Nucleus accumbens (tissue), 56 donors: Measurements from ENCODE around the gene UNC13C.

Source experiments
- DNase-seq, 56 donors: peaks; one replicate each; lab custom pipeline; 2025; lab: John Stamatoyannopoulos, UW

UNC13C gene

GRCh38 chr15:54101664-54102270 is 123.5 kb downstream of the UNC13C start:
- DNase-seq = no peak

DNA sequence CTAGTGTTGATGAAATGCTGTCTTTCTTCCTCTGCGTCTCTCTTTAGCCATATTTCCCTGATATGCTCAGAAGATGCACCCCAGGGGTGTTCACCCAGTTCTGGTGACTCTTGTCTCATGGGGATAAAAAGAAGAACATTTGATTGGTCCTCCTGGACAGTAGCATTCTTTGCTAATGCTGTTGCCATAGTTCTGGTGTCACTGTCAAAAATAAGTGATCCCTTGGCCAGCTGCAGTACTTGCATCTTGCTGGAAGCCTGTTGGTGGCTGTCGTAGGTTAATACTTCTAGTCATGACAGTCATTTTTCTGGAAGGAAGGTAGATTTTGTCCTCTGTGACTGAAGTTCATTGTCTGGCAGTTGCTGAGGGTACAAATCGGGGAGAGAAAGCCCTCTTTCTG is 124.5 kb downstream of the UNC13C start:
- no peak for DNase-seq

- DNase-seq = no peak
Measured at GRCh38 chr15:54109014-54109413, 130.8 kb downstream of the UNC13C start.

DNA sequence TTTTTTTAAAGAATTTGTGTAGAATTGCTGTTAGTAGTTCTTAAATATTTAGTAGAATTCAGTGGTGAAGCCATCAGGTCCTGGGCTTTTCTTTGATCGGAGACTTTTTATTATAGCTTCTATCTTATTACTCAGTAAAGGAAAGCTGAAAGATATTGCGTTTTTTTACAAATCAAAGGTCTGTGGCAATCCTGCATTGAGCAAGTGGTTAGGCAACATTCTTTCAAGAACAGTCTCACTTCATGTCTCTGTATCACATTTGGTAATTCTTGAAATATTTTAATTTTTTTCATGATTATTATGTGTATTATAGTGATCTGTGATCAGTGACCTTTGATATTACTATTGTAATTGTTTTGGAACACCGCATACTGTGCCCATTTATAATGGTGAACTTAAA is 140.8 kb downstream of the UNC13C start:
- no peak for DNase-seq

GRCh38 chr15:54120949-54121463 is 142.8 kb downstream of the UNC13C start:
- DNase-seq = no peak

DNA sequence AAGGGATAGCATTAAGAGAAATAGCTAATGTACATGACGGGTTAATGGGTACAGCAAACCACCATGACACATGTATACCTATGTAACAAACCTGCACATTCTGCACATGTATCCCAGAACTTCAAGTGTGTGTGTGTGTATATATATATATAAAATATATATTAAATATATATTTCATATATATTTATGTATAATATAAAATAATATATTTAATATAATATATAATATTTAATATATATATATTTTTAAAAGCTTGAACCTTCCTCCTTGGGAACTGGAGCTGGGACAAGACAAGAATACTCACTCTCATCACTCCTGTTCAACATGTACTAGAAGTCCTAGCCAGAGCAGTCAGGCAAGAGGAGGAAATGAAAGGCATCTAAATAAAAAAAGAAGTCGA is 149.3 kb downstream of the UNC13C start:
- no peak for DNase-seq

- DNase-seq = no peak
Measured at GRCh38 chr15:54131410-54131809, 153.2 kb downstream of the UNC13C start.

DNA sequence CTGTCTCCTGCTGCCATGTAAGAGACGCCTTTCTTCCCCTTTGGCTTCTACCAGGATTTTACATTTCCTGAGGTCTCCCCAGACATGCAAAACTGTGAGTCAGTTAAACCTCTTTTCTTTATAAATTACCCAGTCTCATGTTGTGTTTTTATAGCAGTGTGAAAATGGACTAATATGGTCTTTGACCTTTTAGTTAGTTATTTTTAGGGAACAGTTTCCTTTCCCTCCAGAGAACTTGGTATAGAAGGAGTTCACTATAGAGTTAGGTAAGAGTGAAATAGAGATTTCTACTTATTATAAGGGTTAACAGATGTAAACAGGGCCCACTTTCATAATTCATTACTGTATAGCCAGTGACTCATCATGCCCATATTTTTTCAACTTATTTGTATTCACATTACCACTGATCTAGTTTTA is 170.9 kb downstream of the UNC13C start:
- DNase-seq = no peak

DNA sequence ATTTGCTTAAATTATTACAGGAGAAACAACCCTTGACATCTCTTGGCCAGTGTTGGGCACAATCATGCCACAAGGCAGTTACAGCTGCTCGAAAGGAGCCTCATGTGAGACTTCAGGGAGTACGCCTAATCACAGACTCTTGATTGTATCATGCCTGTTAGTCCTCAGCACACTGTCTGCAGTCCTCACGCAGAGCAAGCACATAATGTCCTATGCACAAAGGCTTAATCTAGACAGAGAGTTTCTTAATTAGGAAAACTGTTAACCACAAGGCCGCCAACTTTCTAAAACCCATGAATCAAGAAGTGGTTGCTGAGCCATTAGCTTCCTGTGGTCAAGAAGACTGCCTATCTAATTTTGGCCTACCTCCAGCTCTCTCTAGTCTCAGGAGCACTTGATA is 172.0 kb downstream of the UNC13C start:
- DNase-seq = no peak

GRCh38 chr15:54159012-54159411 is 180.8 kb downstream of the UNC13C start:
- no peak for DNase-seq

DNA sequence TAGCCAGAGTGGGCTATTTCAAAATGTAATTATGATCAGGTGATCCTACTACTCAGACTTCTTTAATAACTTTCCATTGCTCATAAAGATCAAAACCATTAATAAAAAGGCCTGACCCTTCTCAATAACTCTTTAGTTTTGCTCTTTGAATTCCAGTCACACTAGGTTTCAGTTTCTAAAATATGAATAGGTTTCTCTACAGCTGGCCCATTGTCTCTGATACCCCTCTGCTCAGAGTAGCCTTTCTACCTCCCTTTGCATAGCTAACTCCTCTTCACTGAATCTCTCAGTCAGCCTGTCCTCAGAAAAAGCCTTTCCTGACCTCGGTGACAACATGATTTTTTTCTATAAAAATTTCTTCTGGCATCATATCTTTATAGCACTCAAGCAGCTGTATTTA is 209.1 kb downstream of the UNC13C start:
- no peak for DNase-seq

GRCh38 chr15:54197995-54198394 is 219.8 kb downstream of the UNC13C start:
- DNase-seq = no peak

- DNase-seq = no peak
Measured at GRCh38 chr15:54206586-54207321, 228.5 kb downstream of the UNC13C start.

DNA sequence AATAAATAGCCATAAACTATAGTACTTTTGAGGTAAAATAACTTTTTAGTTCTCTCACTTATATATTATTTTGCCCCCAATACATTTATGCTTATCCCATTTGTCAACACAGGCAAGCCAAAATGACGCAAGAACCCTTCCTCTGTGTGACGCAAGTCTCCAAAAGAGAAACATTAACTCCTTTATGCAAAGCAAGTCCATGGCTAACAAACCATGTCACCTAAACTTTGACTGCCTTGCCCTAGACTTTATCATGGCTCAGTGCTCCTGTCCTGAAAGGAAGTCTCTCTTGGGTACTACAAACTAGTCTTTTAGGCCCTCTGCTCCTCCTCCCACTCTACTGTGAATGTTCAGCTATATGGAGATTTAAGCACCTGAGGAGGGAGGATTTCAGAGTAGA is 230.5 kb downstream of the UNC13C start:
- no peak for DNase-seq

- DNase-seq = no peak
Measured at GRCh38 chr15:54212635-54213034, 234.4 kb downstream of the UNC13C start.

DNA sequence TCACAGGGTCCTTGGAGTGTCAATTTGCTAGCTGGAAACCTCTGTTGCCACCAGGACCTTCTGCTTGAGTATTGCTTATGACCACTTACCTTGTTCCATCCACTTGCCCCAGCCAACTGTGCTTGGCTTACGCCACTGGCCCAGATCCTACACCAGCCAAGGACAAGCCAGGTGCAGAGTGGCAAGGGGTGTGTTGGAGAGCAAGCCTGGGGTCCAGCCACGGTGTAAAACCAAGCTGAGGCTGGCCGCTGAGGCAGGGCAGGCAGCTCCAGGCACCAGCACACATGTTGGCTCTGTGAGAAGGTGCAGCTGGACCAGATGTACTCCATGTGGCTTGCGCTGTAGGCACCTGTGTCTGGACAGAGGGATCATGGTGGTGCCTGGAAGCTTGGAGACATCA is 248.2 kb downstream of the UNC13C start:
- DNase-seq = no peak

DNA sequence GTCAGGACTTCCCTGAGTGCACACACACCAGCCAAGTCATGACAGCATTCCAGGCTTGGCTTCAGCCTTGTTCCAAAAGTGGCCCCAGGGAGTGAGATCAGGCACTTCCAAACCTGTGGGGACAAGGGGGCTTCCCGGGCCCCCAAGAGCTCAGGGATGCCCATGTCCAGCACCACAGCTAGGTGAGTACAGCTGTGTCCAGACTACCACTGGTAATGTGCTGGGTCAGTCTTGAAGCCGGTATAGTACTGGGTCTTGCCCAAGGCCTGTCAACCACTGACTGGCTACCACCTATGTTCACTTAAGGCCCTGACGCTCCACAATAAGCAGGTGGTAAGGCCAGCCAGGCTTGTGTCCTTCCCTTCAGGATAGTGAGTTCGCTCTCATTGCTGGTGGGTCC is 249.3 kb downstream of the UNC13C start:
- no peak for DNase-seq

GRCh38 chr15:54250326-54250725 is 272.1 kb downstream of the UNC13C start:
- DNase-seq = peak in 8 of 56 donors; percentile 0 to 41 (median 18)

DNA sequence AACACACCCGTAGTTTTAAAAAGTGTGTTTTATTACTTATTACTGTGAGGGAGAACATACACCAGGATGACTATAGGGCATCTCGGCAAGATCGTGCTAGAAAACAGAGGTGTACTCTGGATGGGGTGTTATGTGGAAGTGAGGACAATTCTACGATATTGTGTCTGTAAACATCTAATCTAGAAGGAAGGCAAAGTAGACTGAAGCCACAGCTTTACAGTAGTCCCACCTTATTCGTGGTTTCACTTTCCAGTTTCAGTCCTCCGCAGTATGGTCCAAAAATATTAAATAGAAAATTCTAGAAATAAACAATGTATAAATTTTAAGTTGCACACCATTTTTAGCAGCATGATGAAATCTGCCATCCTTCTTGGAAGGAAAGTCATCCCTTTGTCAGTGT is 277.9 kb downstream of the UNC13C start:
- no peak for DNase-seq

- no peak for DNase-seq
Measured at GRCh38 chr15:54273928-54274327, 295.7 kb downstream of the UNC13C start.

DNA sequence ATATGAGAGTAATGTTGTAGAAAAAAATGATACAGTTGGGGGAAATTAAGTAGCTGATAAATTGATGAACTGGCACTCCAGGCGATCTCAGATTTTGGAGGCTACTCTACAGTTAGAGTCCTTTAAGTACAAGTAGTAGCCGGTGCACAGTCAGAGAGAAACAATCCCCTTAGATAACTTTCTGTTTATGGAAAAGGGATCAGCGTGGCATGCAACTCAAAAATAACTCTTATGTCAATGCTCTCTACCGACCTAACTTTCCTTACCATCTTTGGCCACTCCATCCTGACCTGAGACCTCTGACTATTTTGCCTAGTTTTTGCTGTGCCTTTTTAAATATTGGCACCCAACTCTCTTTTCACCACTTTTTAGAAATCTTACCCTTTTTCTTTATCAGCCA is 299.6 kb downstream of the UNC13C start:
- no peak for DNase-seq

GRCh38 chr15:54280726-54281125 is 302.5 kb downstream of the UNC13C start:
- DNase-seq = no peak
